Stimulated activated naive CD4-positive, alpha-beta T cell treated with Interleukin-2 at 50 U/mL for 16 hours (primary cell): Measurements from ENCODE around the gene CTAGE15.
"Not testable (repeated sequence)": the region's sequence is repeated elsewhere in the genome, so short reads cannot be mapped to it uniquely, and the experiment has no call there.

Experiments
- DNase-seq: peaks from one replicate; lab custom pipeline; 2025; lab: John Stamatoyannopoulos, UW

Gene CTAGE15

DNA sequence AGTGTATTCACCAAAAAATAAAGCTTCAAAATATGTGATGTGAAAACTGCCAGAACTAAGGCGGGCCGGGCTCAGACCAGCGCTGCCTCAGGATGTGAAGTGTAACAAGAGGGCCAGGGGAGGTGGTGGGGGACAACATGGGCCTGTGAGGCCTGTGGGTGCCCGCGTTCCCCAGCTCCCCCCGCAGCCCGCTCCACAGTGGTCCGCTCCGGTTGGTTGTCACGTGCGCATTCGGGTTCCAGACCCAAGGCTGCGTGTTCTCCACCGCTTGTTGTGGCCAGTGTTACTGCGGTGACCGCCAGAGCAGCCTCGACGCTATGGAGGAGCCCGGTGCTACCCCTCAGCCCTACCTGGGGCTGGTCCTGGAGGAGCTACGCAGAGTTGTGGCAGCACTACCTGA, at the start of gene CTAGE15:
CTAGE15 (plus strand) TSS at position 301 of the 400 bp plus-strand sequence; CDS start at position 318, 17 bp downstream.
- DNase-seq, result not testable (repeated sequence)

DNA sequence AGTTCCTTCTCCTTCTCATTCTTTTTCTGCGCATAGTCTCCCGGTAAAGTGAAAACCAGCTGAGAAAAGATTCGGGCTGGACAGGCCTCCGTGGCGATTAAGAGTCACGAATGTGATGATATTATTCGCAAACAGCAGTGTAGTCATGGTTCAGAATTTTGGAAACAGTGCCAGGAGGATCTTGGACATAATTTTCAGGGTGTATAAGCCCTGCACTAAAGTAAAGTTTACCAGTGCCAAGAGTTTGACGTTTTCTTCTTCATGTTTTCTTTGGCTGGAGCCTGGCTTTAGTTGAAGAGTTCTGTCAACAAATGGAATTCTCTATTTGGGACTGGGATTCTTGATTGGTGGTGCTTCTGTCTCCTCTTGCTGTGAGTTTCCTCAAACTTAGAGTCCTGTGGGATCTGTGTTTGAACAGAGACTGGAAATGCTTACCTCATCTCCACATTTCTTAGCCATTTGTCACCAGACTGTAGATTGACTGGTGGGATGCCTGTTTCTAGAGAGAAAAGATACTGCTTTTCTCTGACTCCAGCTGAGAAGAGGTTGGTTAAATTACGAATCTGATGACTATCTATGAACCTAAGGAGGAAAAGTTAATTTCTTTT, 49.2 kb upstream of the CTAGE15 start:
- not testable (repeated sequence) for DNase-seq

- DNase-seq, result not testable (repeated sequence)
Measured at GRCh38 chr7:143531169-143531926, 40.3 kb upstream of the CTAGE15 start.

- not testable (repeated sequence) for DNase-seq
Measured at GRCh38 chr7:143531932-143532331, 39.7 kb upstream of the CTAGE15 start.

GRCh38 chr7:143533213-143533839, 38.3 kb upstream of the CTAGE15 start:
- DNase-seq, result not testable (repeated sequence)

GRCh38 chr7:143536443-143536842, 35.2 kb upstream of the CTAGE15 start:
- not testable (repeated sequence) for DNase-seq

GRCh38 chr7:143543288-143544038, 28.1 kb upstream of the CTAGE15 start:
- DNase-seq, result not testable (repeated sequence)

- DNase-seq, result not testable (repeated sequence)
Measured at GRCh38 chr7:143555968-143556367, 15.6 kb upstream of the CTAGE15 start.

DNA sequence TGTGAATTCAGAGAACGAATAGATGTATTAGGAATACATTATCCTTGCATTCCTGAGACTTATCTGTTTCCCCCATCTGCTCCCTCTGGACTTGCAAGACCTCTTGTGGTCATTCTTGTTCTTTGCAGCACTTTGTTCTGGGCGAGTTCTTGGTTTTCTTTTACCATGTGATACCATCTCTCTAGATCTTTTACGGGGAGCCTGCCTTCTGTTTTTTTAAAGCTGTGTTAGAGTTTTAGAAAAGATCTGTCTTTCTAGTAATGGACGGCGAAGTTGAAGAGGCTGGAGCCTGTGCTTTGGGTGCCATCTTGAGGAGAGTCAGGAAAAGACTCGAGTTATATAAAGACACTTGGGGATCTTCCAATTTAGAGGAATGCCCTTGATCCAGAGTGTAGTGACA, 8.3 kb upstream of the CTAGE15 start:
- not testable (repeated sequence) for DNase-seq

DNA sequence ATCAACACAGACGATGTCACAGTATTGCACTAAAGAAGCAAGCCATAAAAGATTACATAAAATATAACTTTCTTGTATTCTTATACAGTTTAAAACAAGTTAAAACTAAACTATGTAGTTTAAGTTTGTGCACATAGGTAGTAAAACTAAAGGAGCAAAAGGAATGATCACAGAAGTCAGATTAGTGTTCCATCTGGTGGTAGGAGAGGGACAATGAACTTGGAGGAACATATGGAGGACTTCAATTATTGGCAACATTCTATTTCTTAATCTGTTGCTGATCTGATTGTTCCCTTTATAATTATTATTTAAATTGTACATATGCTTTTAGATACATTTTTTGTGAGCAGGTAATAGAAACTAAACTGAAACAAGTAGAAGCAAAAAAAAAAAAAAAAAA, 5.6 kb upstream of the CTAGE15 start:
- DNase-seq, result not testable (repeated sequence)

- not testable (repeated sequence) for DNase-seq
Measured at GRCh38 chr7:143588183-143588582, 16.6 kb downstream of the CTAGE15 start.

DNA sequence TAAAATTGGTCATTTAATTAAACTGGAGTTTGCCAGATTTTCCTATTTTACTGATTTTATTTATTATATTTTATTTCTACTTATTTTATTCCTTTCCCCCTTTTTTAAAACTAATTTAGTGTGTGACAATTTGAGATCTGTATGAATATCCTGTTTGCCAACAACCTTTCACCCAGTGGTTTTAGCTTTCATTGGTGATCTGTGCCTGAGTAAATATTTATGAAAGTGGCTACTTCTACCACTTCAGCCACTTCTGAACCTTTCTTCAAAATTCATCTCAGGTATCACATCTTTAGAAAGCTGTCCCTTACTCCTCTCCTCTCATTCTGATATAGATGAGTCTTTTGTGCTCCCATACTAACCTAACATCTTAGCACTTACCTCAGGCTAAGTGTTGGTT, 18.3 kb downstream of the CTAGE15 start:
- DNase-seq, result not testable (repeated sequence)

DNA sequence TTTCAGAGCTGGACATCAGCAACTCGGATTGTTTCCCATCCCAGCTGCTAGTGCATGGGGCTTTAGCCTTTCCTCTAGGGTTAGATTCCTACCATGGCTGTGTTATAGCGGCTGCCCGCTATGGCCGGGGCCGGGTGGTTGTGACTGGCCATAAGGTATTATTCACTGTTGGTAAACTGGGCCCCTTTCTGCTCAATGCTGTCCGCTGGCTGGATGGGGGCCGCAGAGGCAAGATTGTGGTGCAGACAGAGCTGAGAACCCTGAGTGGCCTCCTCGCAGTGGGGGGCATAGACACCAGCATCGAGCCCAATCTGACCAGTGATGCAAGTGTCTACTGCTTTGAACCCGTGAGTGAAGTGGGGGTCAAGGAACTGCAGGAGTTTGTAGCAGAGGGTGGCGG, 26.5 kb downstream of the CTAGE15 start:
- DNase-seq, result not testable (repeated sequence)

DNA sequence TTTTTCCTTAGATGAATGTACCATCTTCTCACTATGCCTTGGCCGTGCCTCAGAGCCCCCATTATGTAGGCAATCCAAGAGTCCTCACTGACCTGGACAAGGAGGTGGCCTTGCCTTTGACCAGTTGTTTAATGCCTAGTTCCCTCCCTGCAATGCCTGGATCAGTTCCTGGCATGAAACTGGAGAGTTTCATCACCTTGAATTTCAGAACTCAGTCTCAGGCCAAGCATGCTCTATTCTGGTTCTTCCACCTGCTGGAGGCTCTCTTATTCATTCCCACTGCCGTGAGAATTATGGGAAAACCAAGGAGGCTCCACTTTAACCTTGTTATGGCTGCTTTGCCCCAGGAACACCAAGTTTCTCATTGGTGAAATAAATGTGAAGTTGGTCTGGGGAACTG, 31.9 kb downstream of the CTAGE15 start:
- not testable (repeated sequence) for DNase-seq

- not testable (repeated sequence) for DNase-seq
Measured at GRCh38 chr7:143606088-143606487, 34.5 kb downstream of the CTAGE15 start.

GRCh38 chr7:143615545-143615944, 43.9 kb downstream of the CTAGE15 start:
- not testable (repeated sequence) for DNase-seq

DNA sequence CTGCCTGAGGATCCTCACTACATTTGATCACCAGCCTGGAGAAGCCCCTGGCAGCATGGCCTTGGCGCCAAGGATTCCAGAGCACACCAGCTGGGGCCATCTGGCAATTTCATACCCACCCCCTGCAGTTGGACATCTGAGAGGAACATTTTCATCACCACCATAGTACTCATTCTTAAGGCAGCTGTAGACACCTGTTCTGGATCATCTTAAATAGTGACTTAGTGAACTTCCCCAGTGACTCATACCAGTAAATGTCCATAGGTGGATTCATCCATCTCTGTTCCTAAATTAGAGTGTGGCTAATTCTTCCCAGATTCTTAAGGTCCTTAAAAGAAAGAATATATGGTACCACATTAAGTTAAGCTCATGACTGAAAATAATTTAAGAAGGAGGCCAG, 45.6 kb downstream of the CTAGE15 start:
- not testable (repeated sequence) for DNase-seq

DNA sequence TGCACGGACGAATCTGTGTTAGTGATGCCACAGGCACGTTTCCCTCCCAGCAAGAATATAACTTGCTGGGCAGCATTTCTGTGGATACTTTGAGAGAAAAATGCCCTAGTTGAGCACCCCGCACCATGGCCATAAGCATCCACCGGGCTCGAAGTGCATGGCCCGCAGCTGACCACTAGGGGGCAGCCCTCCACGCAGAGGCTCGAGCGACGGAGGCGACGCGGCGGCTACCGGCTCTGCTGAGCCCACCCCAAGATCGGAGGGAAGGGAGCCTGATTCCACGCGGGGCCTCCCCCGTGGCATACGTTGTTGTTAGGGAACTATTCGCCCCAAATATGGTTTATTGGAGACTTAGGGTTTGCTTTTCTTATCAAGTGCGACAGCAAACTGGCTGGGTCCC, 48.5 kb downstream of the CTAGE15 start:
- DNase-seq, result not testable (repeated sequence)

GRCh38 chr7:143620646-143621045, 49.0 kb downstream of the CTAGE15 start, which contains the start of gene TCAF2:
Gene TCAF2, plus strand, starts transcription at chr7:143620974.
- not testable (repeated sequence) for DNase-seq

DNA sequence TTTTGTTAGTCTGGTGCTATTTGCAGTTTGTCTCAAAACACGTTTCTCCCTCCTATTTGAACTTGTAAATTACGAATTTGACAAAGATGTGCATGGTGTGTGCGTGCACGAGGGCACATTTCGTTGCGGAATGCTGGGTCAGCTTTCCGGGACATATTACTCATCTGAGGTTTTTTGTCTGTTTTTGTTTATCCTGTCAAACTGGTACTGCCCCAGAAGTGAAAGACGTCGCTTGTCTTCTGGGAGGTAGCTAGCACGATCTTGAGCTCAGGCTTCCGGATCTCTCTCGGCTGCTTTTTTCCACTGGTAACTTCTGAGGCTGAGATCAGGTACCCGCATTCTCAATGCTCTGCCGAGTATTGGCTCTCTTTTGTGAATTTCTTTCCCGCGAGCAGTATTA, 49.6 kb downstream of the CTAGE15 start:
- DNase-seq, result not testable (repeated sequence)

GRCh38 chr7:143622130-143622529, 50.5 kb downstream of the CTAGE15 start:
- DNase-seq, result not testable (repeated sequence)
